ENCODE data around the gene SCN5A. TPM values are rescaled to one million over a fixed set of nuclear protein-coding genes. Genes with fewer than 3 reads are reported as not detected.

The SCN5A gene
- polyA plus RNA-seq, 1 donor from 2014 or later, result not detected

GRCh38 chr3:38544926-38545325, 104.6 kb downstream of the SCN5A start:
- no peaks in the 10 kb centered on the region for H3K9me2 ChIP-seq (ENCODE audit: insufficient read depth, low read length)
- H3K27ac ChIP-seq (ENCODE audit: low read length), result no peak overlapping the region
- TF ChIP-seq EP300 (conservative IDR thresholded peaks at IDR 0.05; ENCODE audit: poor library complexity, severe bottlenecking) (no peak), REST (IDR thresholded peaks at IDR 0.05; ENCODE audit: borderline replicate concordance) (no peak), MXI1 (conservative IDR thresholded peaks at IDR 0.05; ENCODE audit: poor library complexity, severe bottlenecking) (no peak), EZH2 (IDR thresholded peaks at IDR 0.05; ENCODE audit: borderline replicate concordance, insufficient read depth, low read length, poor library complexity, severe bottlenecking) (no peak), TAF1 (IDR thresholded peaks at IDR 0.05; ENCODE audit: low read depth) (no peak), SMC3 (conservative IDR thresholded peaks at IDR 0.05; ENCODE audit: poor library complexity) (no peak), CTCF (IDR thresholded peaks at IDR 0.05; ENCODE audit: poor library complexity, severe bottlenecking) (no peak)
- H3K4me3 ChIP-seq (ENCODE audit: low read length), result no peak overlapping the region
- no peak overlapping the region for H2AFZ ChIP-seq (ENCODE audit: low read depth, low read length)
- no peaks in the 10 kb centered on the region for H4K20me1 ChIP-seq (ENCODE audit: insufficient read depth)
- H3K4me2 ChIP-seq (ENCODE audit: low read length), result no peak overlapping the region
- no peaks in the 10 kb centered on the region for H3F3A ChIP-seq (ENCODE audit: insufficient read depth, low read length, poor library complexity, severe bottlenecking)
- H3K27me3 ChIP-seq (ENCODE audit: insufficient read depth, low read depth, low read length), result no peaks in the 10 kb centered on the region
- H3K9me3 ChIP-seq (ENCODE audit: low read length), result no peaks in the 10 kb centered on the region
- no peaks in the 10 kb centered on the region for H3K79me2 ChIP-seq (replicated peaks; ENCODE audit: insufficient read depth, low read length)
- no peak overlapping the region for H3K9ac ChIP-seq (ENCODE audit: low read length)
- H3K36me3 ChIP-seq (ENCODE audit: insufficient read depth, low read length), result no peaks in the 10 kb centered on the region

GRCh38 chr3:38543586-38543985, 105.9 kb downstream of the SCN5A start:
- H2AFZ ChIP-seq (ENCODE audit: low read depth, low read length), result no peak overlapping the region
- H3K79me2 ChIP-seq (replicated peaks; ENCODE audit: insufficient read depth, low read length), result no peaks in the 10 kb centered on the region
- H3K9ac ChIP-seq (ENCODE audit: low read length), result no peak overlapping the region
- no peak overlapping the region for H3K4me3 ChIP-seq (ENCODE audit: low read length)
- H3K4me2 ChIP-seq (ENCODE audit: low read length), result no peak overlapping the region
- H3K27ac ChIP-seq (ENCODE audit: low read length), result no peak overlapping the region
- H3K36me3 ChIP-seq (ENCODE audit: insufficient read depth, low read length), result no peaks in the 10 kb centered on the region
- no peaks in the 10 kb centered on the region for H3K9me2 ChIP-seq (ENCODE audit: insufficient read depth, low read length)
- H3K9me3 ChIP-seq (ENCODE audit: low read length), result no peaks in the 10 kb centered on the region
- no peak for TF ChIP-seq MXI1 (conservative IDR thresholded peaks at IDR 0.05; ENCODE audit: poor library complexity, severe bottlenecking)
- TF ChIP-seq RAD21 (conservative IDR thresholded peaks at IDR 0.05), result no peak
- no peak for TF ChIP-seq EZH2 (IDR thresholded peaks at IDR 0.05; ENCODE audit: borderline replicate concordance, insufficient read depth, low read length, poor library complexity, severe bottlenecking)
- TF ChIP-seq TAF1 (IDR thresholded peaks at IDR 0.05; ENCODE audit: low read depth), result no peak
- no peak for TF ChIP-seq REST (IDR thresholded peaks at IDR 0.05; ENCODE audit: borderline replicate concordance)
- no peak for TF ChIP-seq CTCF (IDR thresholded peaks at IDR 0.05; ENCODE audit: poor library complexity, severe bottlenecking)
- TF ChIP-seq EP300 (conservative IDR thresholded peaks at IDR 0.05; ENCODE audit: poor library complexity, severe bottlenecking), result no peak
- no peak for TF ChIP-seq SMC3 (conservative IDR thresholded peaks at IDR 0.05; ENCODE audit: poor library complexity)
- H4K20me1 ChIP-seq (ENCODE audit: insufficient read depth), result no peaks in the 10 kb centered on the region
- no peaks in the 10 kb centered on the region for H3K27me3 ChIP-seq (ENCODE audit: insufficient read depth, low read depth, low read length)
- no peaks in the 10 kb centered on the region for H3F3A ChIP-seq (ENCODE audit: insufficient read depth, low read length, poor library complexity, severe bottlenecking)

Data from neural cell (in vitro differentiated cells).